Measurements from ENCODE around the gene PLCXD1. TPM values are rescaled to one million over a fixed set of nuclear protein-coding genes. Genes with fewer than 3 reads are reported as not detected.

Gene PLCXD1
- total and polyA plus RNA-seq, 2 experiments from 2014 or later, result 48.7 to 112 TPM

DNA sequence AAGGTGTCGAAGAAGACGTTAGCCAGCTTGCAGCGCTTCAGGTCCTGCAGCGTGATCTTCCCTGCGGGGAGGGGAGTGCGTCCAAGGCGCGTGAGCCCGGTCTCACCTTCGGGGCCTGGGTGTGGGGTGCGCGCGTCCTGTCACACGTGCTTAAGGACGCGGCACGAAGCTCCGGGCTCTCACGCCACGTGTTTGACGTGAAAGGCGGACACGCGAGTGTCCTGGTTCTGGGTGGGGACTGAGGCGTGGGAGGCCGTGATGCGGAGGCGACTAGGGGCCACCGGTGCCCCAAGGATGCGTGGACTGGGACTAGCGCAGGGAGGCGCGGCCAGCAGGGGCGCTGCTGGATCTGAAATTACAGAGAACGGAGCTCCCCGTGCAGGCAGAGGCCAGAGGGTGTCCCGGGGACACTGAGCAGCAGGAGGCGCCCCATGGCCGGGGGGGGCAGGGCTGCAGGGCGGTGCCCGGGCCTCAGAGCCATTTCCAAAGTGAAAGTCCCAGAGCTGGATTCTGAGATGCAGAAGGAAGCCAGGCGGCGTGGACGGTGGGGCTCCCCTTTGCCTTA lies 57.7 kb downstream of the PLCXD1 start:
- no peaks in the 10 kb centered on the region for H3K4me1 ChIP-seq (ENCODE audit: insufficient read depth)
- H3F3A ChIP-seq (replicated peaks; ENCODE audit: low read depth), result no peaks in the 10 kb centered on the region
- H3K27me3 Mint-ChIP-seq (ENCODE audit: insufficient read depth, low read depth, poor library complexity), result peaks cover 16% of the 10 kb centered on the region
- no peak overlapping the region for H3K27ac ChIP-seq (ENCODE audit: low read depth)
- no peak overlapping the region for H3K27ac Mint-ChIP-seq
- H2AFZ ChIP-seq, result no peak overlapping the region
- H3K36me3 Mint-ChIP-seq (ENCODE audit: low read depth), result peaks cover 54% of the 10 kb centered on the region
- H3K4me2 ChIP-seq, result no peak overlapping the region
- ATAC-seq (peak; percentile 54; the same call in 2 of the 3 replicates), DNase-seq (ENCODE audit: low spot score) (no peak)
- no peaks in the 10 kb centered on the region for H3K36me3 ChIP-seq (ENCODE audit: insufficient read depth)
- H3K9me2 ChIP-seq (ENCODE audit: insufficient read depth), result no peaks in the 10 kb centered on the region
- TF ChIP-seq POLR2AphosphoS5 (IDR thresholded peaks at IDR 0.05; ENCODE audit: low read depth), result no peak
- TF ChIP-seq, protein P1, sequence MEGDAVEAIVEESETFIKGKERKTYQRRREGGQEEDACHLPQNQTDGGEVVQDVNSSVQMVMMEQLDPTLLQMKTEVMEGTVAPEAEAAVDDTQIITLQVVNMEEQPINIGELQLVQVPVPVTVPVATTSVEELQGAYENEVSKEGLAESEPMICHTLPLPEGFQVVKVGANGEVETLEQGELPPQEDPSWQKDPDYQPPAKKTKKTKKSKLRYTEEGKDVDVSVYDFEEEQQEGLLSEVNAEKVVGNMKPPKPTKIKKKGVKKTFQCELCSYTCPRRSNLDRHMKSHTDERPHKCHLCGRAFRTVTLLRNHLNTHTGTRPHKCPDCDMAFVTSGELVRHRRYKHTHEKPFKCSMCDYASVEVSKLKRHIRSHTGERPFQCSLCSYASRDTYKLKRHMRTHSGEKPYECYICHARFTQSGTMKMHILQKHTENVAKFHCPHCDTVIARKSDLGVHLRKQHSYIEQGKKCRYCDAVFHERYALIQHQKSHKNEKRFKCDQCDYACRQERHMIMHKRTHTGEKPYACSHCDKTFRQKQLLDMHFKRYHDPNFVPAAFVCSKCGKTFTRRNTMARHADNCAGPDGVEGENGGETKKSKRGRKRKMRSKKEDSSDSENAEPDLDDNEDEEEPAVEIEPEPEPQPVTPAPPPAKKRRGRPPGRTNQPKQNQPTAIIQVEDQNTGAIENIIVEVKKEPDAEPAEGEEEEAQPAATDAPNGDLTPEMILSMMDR (conservative IDR thresholded peaks at IDR 0.05; ENCODE audit: low read depth in 2 of 2), result peak; percentile 33 to 42; a peak in 3 of 4 replicates
- TF ChIP-seq, protein P2, sequence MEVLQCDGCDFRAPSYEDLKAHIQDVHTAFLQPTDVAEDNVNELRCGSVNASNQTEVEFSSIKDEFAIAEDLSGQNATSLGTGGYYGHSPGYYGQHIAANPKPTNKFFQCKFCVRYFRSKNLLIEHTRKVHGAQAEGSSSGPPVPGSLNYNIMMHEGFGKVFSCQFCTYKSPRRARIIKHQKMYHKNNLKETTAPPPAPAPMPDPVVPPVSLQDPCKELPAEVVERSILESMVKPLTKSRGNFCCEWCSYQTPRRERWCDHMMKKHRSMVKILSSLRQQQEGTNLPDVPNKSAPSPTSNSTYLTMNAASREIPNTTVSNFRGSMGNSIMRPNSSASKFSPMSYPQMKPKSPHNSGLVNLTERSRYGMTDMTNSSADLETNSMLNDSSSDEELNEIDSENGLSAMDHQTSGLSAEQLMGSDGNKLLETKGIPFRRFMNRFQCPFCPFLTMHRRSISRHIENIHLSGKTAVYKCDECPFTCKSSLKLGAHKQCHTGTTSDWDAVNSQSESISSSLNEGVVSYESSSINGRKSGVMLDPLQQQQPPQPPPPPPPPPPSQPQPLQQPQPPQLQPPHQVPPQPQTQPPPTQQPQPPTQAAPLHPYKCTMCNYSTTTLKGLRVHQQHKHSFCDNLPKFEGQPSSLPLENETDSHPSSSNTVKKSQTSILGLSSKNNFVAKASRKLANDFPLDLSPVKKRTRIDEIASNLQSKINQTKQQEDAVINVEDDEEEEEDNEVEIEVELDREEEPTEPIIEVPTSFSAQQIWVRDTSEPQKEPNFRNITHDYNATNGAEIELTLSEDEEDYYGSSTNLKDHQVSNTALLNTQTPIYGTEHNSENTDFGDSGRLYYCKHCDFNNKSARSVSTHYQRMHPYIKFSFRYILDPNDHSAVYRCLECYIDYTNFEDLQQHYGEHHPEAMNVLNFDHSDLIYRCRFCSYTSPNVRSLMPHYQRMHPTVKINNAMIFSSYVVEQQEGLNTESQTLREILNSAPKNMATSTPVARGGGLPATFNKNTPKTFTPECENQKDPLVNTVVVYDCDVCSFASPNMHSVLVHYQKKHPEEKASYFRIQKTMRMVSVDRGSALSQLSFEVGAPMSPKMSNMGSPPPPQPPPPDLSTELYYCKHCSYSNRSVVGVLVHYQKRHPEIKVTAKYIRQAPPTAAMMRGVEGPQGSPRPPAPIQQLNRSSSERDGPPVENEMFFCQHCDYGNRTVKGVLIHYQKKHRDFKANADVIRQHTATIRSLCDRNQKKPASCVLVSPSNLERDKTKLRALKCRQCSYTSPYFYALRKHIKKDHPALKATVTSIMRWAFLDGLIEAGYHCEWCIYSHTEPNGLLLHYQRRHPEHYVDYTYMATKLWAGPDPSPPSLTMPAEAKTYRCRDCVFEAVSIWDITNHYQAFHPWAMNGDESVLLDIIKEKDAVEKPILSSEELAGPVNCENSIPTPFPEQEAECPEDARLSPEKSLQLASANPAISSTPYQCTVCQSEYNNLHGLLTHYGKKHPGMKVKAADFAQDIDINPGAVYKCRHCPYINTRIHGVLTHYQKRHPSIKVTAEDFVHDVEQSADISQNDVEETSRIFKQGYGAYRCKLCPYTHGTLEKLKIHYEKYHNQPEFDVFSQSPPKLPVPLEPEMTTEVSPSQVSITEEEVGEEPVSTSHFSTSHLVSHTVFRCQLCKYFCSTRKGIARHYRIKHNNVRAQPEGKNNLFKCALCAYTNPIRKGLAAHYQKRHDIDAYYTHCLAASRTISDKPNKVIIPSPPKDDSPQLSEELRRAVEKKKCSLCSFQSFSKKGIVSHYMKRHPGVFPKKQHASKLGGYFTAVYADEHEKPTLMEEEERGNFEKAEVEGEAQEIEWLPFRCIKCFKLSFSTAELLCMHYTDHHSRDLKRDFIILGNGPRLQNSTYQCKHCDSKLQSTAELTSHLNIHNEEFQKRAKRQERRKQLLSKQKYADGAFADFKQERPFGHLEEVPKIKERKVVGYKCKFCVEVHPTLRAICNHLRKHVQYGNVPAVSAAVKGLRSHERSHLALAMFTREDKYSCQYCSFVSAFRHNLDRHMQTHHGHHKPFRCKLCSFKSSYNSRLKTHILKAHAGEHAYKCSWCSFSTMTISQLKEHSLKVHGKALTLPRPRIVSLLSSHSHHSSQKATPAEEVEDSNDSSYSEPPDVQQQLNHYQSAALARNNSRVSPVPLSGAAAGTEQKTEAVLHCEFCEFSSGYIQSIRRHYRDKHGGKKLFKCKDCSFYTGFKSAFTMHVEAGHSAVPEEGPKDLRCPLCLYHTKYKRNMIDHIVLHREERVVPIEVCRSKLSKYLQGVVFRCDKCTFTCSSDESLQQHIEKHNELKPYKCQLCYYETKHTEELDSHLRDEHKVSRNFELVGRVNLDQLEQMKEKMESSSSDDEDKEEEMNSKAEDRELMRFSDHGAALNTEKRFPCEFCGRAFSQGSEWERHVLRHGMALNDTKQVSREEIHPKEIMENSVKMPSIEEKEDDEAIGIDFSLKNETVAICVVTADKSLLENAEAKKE (CRISPR knock-in tag; IDR thresholded peaks at IDR 0.05), result no peak
- TF ChIP-seq ZNF114 (CRISPR knock-in tag; IDR thresholded peaks at IDR 0.05), result no peak
- no peak overlapping the region for H3K4me3 ChIP-seq
- peaks cover 3% of the 10 kb centered on the region; the same call in 1 of the 3 replicates for H3K4me1 Mint-ChIP-seq
- H3K27me3 ChIP-seq (ENCODE audit: insufficient read depth), result no peaks in the 10 kb centered on the region
- no peak overlapping the region for H3K4me3 Mint-ChIP-seq
- peaks cover 39% of the 10 kb centered on the region for H3K9me3 Mint-ChIP-seq
- H4K20me1 ChIP-seq (replicated peaks; ENCODE audit: insufficient read depth), result no peaks in the 10 kb centered on the region
- 0 out of 2 replicates have a peak, but pooled peaks cover 2% of the 10 kb centered on the region for H3K79me2 ChIP-seq (replicated peaks; ENCODE audit: insufficient read depth)
